SK-N-SH (cell line): ENCODE data around the gene CAMTA2.

Source experiments
- CHD2 ChIP-seq: fragments of 150-350 bp; IDR thresholded peaks from 2 replicates; pipeline ENCODE4 v1.6.1; 2018; ENCODE audit warnings: low read length; ENCODE audit not compliant: partially characterized antibody
- EP300 ChIP-seq, 2 experiments: IDR thresholded peaks; 2 replicates each; pipeline versions ENCODE4 v1.4.0 to v1.6.1; 2012; ENCODE audit warnings: borderline replicate concordance in 1 of 2, low read depth in 1 of 2, low read length in 1 of 2
- FOXJ3 ChIP-seq: sonication (generic); formaldehyde crosslinking; IDR thresholded peaks from 2 replicates; pipeline ENCODE4 v1.5.1; 2020; ENCODE audit warnings: mild to moderate bottlenecking, missing genetic modification reagents
- IRF3 ChIP-seq: fragments of 150-350 bp; IDR thresholded peaks from 2 replicates; pipeline ENCODE4 v1.6.1; 2016; ENCODE audit warnings: mild to moderate bottlenecking, low read depth, low read length
- MEF2A ChIP-seq: IDR thresholded peaks from 2 replicates; pipeline ENCODE4 v1.4.0; 2012; ENCODE audit warnings: low read depth, borderline replicate concordance
- NRF1 ChIP-seq: IDR thresholded peaks from 2 replicates; pipeline ENCODE4 v1.6.1; 2012; ENCODE audit warnings: low read depth, mild to moderate bottlenecking, low read length
- RAD21 ChIP-seq: IDR thresholded peaks from 2 replicates; pipeline ENCODE4 v1.6.1; 2012; ENCODE audit warnings: mild to moderate bottlenecking, low read length
- RFX5 ChIP-seq: IDR thresholded peaks from 2 replicates; pipeline ENCODE4 v1.6.1; 2012; ENCODE audit warnings: mild to moderate bottlenecking, improper control_type of control experiment, low read length
- RXRA ChIP-seq: IDR thresholded peaks from 2 replicates; pipeline ENCODE4 v1.4.0; 2012; ENCODE audit warnings: low read depth, mild to moderate bottlenecking, borderline replicate concordance
- TAF1 ChIP-seq: IDR thresholded peaks from 2 replicates; pipeline ENCODE4 v1.6.1; 2012; ENCODE audit warnings: low read depth, mild to moderate bottlenecking, low read length, moderate library complexity, borderline replicate concordance
- TF ChIP-seq, protein P1 (sequence below): fragments of 200-600 bp; sonication (generic); IDR thresholded peaks from 2 replicates; pipeline ENCODE4 v1.6.1; 2017; ENCODE audit warnings: antibody characterized with exemption, mild to moderate bottlenecking, moderate library complexity

- no peak for TF ChIP-seq RAD21
- no peak for TF ChIP-seq MEF2A
- no peak for TF ChIP-seq RXRA
- TF ChIP-seq, protein P1, sequence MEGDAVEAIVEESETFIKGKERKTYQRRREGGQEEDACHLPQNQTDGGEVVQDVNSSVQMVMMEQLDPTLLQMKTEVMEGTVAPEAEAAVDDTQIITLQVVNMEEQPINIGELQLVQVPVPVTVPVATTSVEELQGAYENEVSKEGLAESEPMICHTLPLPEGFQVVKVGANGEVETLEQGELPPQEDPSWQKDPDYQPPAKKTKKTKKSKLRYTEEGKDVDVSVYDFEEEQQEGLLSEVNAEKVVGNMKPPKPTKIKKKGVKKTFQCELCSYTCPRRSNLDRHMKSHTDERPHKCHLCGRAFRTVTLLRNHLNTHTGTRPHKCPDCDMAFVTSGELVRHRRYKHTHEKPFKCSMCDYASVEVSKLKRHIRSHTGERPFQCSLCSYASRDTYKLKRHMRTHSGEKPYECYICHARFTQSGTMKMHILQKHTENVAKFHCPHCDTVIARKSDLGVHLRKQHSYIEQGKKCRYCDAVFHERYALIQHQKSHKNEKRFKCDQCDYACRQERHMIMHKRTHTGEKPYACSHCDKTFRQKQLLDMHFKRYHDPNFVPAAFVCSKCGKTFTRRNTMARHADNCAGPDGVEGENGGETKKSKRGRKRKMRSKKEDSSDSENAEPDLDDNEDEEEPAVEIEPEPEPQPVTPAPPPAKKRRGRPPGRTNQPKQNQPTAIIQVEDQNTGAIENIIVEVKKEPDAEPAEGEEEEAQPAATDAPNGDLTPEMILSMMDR = no peak
- TF ChIP-seq FOXJ3 = no peak
- TF ChIP-seq IRF3 = no peak
- TF ChIP-seq TAF1 = no peak
- TF ChIP-seq NRF1 = no peak
- no peak for TF ChIP-seq CHD2
- no peak for TF ChIP-seq RFX5
- TF ChIP-seq EP300 (IDR thresholded peaks at IDR 0.05; ENCODE audit: borderline replicate concordance in 1 of 2, low read depth in 1 of 2, low read length in 1 of 2) = no peak
These were observed 34.0 kb downstream of the CAMTA2 start for GRCh38 chr17:4953451-4953961.
